ENCODE measurements around the gene ACAA1. TPM values are rescaled to one million over a fixed set of nuclear protein-coding genes. Genes with fewer than 3 reads are reported as not detected.

ACAA1 gene
- total and polyA plus RNA-seq, 5 experiments from 2014 or later = 53.5 to 84.3 (median 64.8) TPM

DNA sequence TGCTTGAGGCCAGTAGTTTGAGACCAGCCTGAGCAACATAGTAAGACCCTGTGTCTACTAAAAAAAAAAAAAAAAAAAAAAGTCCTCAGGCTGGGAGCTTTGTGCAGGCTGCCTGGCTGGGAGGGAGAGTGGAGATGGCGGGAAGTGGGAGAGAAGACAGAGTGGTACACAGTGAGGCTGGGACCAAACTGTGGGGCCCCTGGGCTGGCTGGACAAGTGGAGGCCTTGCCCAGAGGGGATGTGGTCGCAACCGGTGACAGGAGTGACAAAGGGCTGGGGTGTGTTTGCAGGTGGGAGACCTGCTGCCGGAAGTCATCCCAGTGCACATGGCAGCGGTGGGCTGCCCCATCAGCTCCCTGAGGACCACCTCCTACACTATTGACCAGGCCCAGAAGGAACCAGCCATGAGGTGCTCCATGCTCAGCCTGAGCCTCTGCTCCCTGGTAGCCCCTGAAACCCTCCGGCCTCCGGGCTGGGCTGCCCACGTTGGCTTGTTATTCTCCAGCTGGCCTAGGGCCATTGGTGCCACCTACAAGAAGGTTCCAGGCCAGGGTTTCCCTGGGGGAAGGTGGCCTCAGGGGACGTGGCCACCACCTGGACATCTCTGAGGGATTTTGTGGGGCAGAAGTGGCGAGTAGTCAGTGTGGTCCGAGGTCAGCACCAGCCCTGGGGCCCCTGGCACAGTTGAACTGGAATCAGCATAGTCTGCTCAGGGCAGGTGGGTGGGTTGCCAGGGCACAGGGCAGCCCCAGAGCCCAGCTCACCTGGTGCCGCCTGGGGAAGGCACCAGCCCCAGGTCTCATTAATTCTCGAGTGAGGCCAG, 22.7 kb downstream of the ACAA1 start:
- no peak for ATAC-seq

GRCh38 chr3:38112378-38112761, 24.6 kb downstream of the ACAA1 start:
- ATAC-seq (no peak), DNase-seq (peak in 1 of 10 donors; percentile 45)
- Mint-ChIP-seq H3K4me3 (no peak overlapping the region), H3K4me1 (peaks cover 0 to 13% (median 3%) of the 10 kb centered on the region in 4 donors), H3K27me3 (no peaks in the 10 kb centered on the region), H3K36me3 (peaks cover 0 to 3% (median 0%) of the 10 kb centered on the region in 3 donors), H3K9me3 (no peaks in the 10 kb centered on the region), H3K27ac (peak overlapping the region in 1 of 10 donors; percentile 13)
- POLR2A ChIA-PET = no interaction called here

More for the DNA sequence above, 22.7 kb downstream of the ACAA1 start:
- Mint-ChIP-seq H3K4me3 (no peak overlapping the region), H3K36me3 (no peaks in the 10 kb centered on the region), H3K4me1 (peaks cover 6 to 16% (median 10%) of the 10 kb centered on the region in 4 donors), H3K27ac (peak overlapping the region in 2 of 10 donors; percentile 24 to 57), H3K27me3 (no peaks in the 10 kb centered on the region), H3K9me3 (no peaks in the 10 kb centered on the region)
- peak in 1 of 10 donors; percentile 36 for DNase-seq
- POLR2A ChIA-PET = no interaction called here

- no peaks in the 10 kb centered on the region for H3K27me3 Mint-ChIP-seq
- H3K27ac Mint-ChIP-seq = no peak overlapping the region
- POLR2A ChIA-PET = no interaction called here
- H3K9me3 Mint-ChIP-seq = no peaks in the 10 kb centered on the region
- peaks cover 0 to 13% (median 3%) of the 10 kb centered on the region in 4 donors for H3K4me1 Mint-ChIP-seq
- peaks cover 0 to 3% (median 0%) of the 10 kb centered on the region in 3 donors for H3K36me3 Mint-ChIP-seq
- DNase-seq (peak in 1 of 10 donors; percentile 28), ATAC-seq (no peak)
- H3K4me3 Mint-ChIP-seq = no peak overlapping the region
These were observed 25.1 kb downstream of the ACAA1 start for GRCh38 chr3:38111696-38112377.

DNA sequence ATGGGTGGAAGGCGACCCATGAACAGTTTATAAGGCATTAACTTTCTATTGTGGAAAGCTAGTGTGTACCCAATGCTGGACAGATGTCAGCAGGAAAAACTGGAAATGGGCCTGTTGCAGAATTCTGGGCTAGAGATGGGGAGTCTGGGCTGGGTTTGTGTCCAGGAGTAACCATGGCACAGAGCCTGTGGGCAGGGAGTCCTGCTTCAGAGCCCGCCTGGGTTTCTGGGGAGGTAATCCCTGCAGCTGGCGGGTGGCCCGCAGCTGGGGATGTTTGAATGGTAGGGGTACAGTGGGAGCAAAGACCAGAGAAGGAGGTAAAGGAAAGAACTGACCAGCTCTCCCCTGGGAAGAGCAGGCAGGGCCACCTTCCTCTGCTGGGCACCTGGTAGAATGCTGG, 25.7 kb downstream of the ACAA1 start:
- Mint-ChIP-seq H3K4me3 (no peak overlapping the region), H3K36me3 (peaks cover 0 to 3% (median 0%) of the 10 kb centered on the region in 3 donors), H3K9me3 (no peaks in the 10 kb centered on the region), H3K27ac (peak overlapping the region in 1 of 10 donors; percentile 84), H3K4me1 (peaks cover 0 to 13% (median 3%) of the 10 kb centered on the region in 4 donors), H3K27me3 (no peaks in the 10 kb centered on the region)
- DNase-seq = no peak
- POLR2A ChIA-PET = no interaction called here
- ATAC-seq = no peak

GRCh38 chr3:38110314-38111050, 26.4 kb downstream of the ACAA1 start:
- POLR2A ChIA-PET = no interaction called here
- no peak for DNase-seq
- H3K9me3 Mint-ChIP-seq = peaks cover 0 to 7% (median 4%) of the 10 kb centered on the region in 9 donors

DNA sequence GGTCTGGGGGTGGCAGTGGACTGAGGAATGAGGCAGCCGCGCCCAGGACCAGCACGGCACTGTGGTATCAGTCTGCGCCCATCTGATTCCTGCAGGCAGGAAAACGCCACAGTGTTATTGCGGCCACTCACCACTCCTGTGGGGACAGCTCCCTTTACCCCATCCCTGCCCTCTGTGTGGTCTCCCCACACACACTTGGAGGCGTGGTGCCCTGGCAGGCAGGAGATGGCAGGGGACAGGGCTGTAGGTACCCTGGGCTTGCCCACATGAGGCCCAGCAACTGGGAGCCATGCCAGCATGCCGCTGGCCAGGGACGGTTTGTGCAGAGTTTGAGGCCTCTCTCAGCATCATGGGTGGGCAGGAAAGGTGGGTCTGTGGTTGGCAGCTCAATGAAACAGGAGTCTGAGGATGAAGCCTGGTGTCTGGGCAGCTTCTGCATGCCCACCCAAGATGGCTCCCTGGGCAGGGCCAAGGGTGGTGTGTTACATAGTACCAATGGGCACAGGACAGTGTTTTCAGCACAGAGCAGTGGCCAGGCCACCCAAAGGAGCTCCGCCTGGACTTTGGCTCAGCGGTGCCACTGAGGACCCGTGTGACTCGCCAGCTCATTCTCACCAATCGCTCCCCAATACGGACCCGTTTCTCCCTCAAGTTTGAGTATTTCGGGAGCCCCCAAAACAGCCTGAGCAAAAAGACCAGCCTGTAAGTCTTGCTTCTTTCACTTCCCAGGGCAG, 27.2 kb downstream of the ACAA1 start:
- POLR2A ChIA-PET = no interaction called here
- Mint-ChIP-seq H3K27ac (peak overlapping the region in 1 of 10 donors; percentile 59), H3K36me3 (peaks cover 3 to 13% (median 8%) of the 10 kb centered on the region in 3 donors), H3K27me3 (peaks cover 0 to 4% (median 0%) of the 10 kb centered on the region in 5 donors), H3K4me3 (peak overlapping the region in 1 of 10 donors; percentile 12), H3K4me1 (peaks cover 0 to 2% (median under 1%) of the 10 kb centered on the region in 4 donors), H3K9me3 (peaks cover 0 to 14% (median 8%) of the 10 kb centered on the region in 9 donors)
- peak in 1 of 10 donors; percentile 50 for DNase-seq
- no peak for ATAC-seq

More at GRCh38 chr3:38110314-38111050, 26.4 kb downstream of the ACAA1 start:
- Mint-ChIP-seq H3K4me3 (no peak overlapping the region), H3K36me3 (peaks cover 3 to 7% (median 6%) of the 10 kb centered on the region in 3 donors), H3K27ac (peak overlapping the region in 1 of 10 donors; percentile 59), H3K4me1 (peaks cover 0 to 8% (median under 1%) of the 10 kb centered on the region in 4 donors), H3K27me3 (peaks cover 0 to 4% (median 0%) of the 10 kb centered on the region in 5 donors)
- ATAC-seq = no peak

DNA sequence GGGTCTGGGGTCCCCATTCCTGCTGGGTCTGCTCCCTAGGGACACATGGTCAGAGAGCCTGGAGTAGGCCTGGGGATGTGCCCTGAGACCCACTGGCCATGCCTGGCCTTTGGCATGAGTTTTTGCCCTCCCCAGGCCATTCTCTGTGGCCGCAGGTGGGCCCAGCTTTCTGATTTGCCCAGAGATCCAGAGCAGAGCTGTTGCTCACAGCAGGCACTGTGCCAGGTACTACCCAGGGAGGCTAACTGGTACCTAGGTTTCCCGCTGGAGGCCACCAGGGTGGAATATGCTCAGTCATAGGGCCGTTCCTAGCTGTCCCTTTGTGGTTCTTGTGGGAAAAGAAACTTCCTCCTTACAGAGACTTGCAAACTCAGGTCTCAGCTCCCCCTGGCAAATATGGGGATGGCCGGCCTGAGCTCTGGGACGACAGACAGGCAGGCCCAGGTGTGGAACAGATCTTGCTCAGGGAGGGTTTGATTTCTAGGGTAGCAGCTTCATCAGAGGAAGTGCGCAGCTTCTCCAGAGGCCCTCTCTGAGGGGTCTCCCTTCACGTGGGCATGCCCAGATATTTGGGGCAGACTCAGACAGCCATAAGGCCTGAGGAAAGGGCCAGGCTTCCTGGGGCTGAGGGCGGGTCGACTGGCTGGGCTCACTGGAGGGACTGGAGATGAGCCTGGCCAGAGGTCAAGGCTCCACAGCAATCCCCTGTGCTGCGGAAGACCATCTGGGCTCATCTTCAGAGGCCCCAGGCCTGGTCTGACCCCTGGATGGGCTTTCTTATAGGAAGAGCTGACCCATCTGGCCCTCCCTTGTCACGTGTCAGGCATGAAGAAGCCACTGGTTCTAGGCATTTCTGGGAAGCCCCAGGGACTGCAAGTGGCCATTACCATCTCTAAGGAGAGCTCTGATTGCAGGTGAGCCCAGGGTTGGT, 28.0 kb downstream of the ACAA1 start:
- Mint-ChIP-seq H3K27ac (no peak overlapping the region), H3K4me3 (no peak overlapping the region), H3K4me1 (peaks cover 0 to 2% (median 0%) of the 10 kb centered on the region in 4 donors), H3K36me3 (peaks cover 3 to 17% (median 8%) of the 10 kb centered on the region in 3 donors), H3K27me3 (peaks cover 0 to 4% (median 0%) of the 10 kb centered on the region in 5 donors), H3K9me3 (peaks cover 2 to 19% (median 8%) of the 10 kb centered on the region in 9 donors)
- no peak for ATAC-seq
- POLR2A ChIA-PET = no interaction called here
- peak in 1 of 10 donors; percentile 59 for DNase-seq

GRCh38 chr3:38107911-38108648, 28.8 kb downstream of the ACAA1 start:
- H3K36me3 Mint-ChIP-seq = peaks cover 3 to 17% (median 8%) of the 10 kb centered on the region in 3 donors
- peaks cover 0 to 4% (median 2%) of the 10 kb centered on the region in 5 donors for H3K27me3 Mint-ChIP-seq
- peak in 1 of 10 donors; percentile 49 for DNase-seq
- no peak overlapping the region for H3K4me3 Mint-ChIP-seq
- peaks cover 0 to 2% (median 0%) of the 10 kb centered on the region in 4 donors for H3K4me1 Mint-ChIP-seq
- POLR2A ChIA-PET = no interaction called here
- ATAC-seq = no peak
- H3K9me3 Mint-ChIP-seq = peaks cover 2 to 20% (median 11%) of the 10 kb centered on the region in 9 donors
- no peak overlapping the region for H3K27ac Mint-ChIP-seq

DNA sequence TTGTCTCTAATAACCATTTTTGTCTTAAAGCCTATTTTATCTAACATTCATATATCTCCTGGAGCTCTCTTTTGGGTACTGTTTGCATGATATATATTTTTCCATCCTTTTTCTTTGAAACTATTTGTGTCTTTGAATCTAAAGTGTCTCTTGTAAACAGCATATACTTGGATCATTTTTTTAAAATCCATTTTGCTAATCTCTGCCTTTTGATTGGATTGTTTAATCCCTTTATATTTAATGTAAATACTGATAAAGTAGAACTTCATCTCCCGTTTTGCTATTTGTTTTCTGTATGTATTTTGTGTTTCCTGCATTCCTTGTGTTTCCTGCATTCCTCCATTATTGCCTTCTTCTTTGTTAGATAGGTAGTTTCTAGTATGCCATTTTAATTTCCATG, 31.4 kb downstream of the ACAA1 start:
- Mint-ChIP-seq H3K4me1 (no peaks in the 10 kb centered on the region), H3K27me3 (peaks cover 0 to 4% (median 2%) of the 10 kb centered on the region in 5 donors), H3K36me3 (peaks cover 3 to 17% (median 8%) of the 10 kb centered on the region in 3 donors), H3K9me3 (peaks cover 2 to 20% (median 11%) of the 10 kb centered on the region in 9 donors), H3K27ac (peak overlapping the region in 1 of 10 donors; percentile 23), H3K4me3 (no peak overlapping the region)
- POLR2A ChIA-PET = no interaction called here
- no peak for ATAC-seq
- DNase-seq = no peak

GRCh38 chr3:38102444-38102814, 34.5 kb downstream of the ACAA1 start:
- H3K4me1 Mint-ChIP-seq = no peaks in the 10 kb centered on the region
- no peak overlapping the region for H3K4me3 Mint-ChIP-seq
- POLR2A ChIA-PET = no interaction called here

More at GRCh38 chr3:38102444-38102814, 34.5 kb downstream of the ACAA1 start:
- H3K27ac Mint-ChIP-seq = peak overlapping the region in 1 of 10 donors; percentile 9
- ATAC-seq (no peak), DNase-seq (no peak)
- H3K9me3 Mint-ChIP-seq = peaks cover 2 to 20% (median 11%) of the 10 kb centered on the region in 9 donors
- H3K27me3 Mint-ChIP-seq = peaks cover 0 to 7% (median 2%) of the 10 kb centered on the region in 5 donors
- peaks cover 3 to 17% (median 5%) of the 10 kb centered on the region in 3 donors for H3K36me3 Mint-ChIP-seq

All from naive thymus-derived CD8-positive, alpha-beta T cell (primary cell).